Measurements from ENCODE around the gene ANAPC2.
A peak's percentile ranks its signal among the peaks of the same experiment; 100 is the strongest.

ANAPC2 gene

GRCh38 chr9:137226338-137227053, 38.1 kb upstream of the ANAPC2 start:
- no peak for DNase-seq

GRCh38 chr9:137225699-137226331, 37.5 kb upstream of the ANAPC2 start:
- DNase-seq: no peak

- no peak for DNase-seq
Observed at GRCh38 chr9:137224830-137225694, 36.7 kb upstream of the ANAPC2 start, which contains the start of gene CYSRT1. Gene CYSRT1, plus strand, starts transcription at chr9:137225174. Its CDS starts 448 bp downstream, at chr9:137225622.

- DNase-seq: peak; percentile 82
Observed at GRCh38 chr9:137223078-137223970, 35.0 kb upstream of the ANAPC2 start.

GRCh38 chr9:137222190-137223077, 34.1 kb upstream of the ANAPC2 start, which contains the start of gene RNF208:
Gene RNF208, minus strand, starts transcription at chr9:137222240. Its CDS starts 1,028 bp downstream, at chr9:137221212.
- DNase-seq: no peak

- no peak for DNase-seq
Observed at GRCh38 chr9:137221506-137222111, 33.2 kb upstream of the ANAPC2 start.

GRCh38 chr9:137221095-137221505, 32.7 kb upstream of the ANAPC2 start:
- no peak for DNase-seq

- no peak for DNase-seq
Observed at GRCh38 chr9:137220317-137221094, 32.1 kb upstream of the ANAPC2 start.

- no peak for DNase-seq
Observed at GRCh38 chr9:137219757-137220316, 31.5 kb upstream of the ANAPC2 start.

- DNase-seq: no peak
Observed at GRCh38 chr9:137218754-137219271, 30.5 kb upstream of the ANAPC2 start.

GRCh38 chr9:137218212-137218753, 29.9 kb upstream of the ANAPC2 start:
- no peak for DNase-seq

GRCh38 chr9:137217276-137218211, 29.2 kb upstream of the ANAPC2 start:
- no peak for DNase-seq

- no peak for DNase-seq
Observed at GRCh38 chr9:137216188-137216965, 28.0 kb upstream of the ANAPC2 start.

GRCh38 chr9:137215196-137215986, 27.0 kb upstream of the ANAPC2 start:
- no peak for DNase-seq

- no peak for DNase-seq
Observed at GRCh38 chr9:137214620-137215019, 26.3 kb upstream of the ANAPC2 start.

Data from NCI-H526 treated with DMSO at 0.1 percent for 48 hours (cell line).